Activated T-cell treated with anti-CD3 and anti-CD28 coated beads for 48 hours (primary cell): ENCODE results near the gene MPZL3.

Experiments
- DNase-seq: peaks from one replicate; pipeline ENCODE4 v3.0.0-alpha.2; 2020; ENCODE audit warnings: low read depth

Gene MPZL3

DNA sequence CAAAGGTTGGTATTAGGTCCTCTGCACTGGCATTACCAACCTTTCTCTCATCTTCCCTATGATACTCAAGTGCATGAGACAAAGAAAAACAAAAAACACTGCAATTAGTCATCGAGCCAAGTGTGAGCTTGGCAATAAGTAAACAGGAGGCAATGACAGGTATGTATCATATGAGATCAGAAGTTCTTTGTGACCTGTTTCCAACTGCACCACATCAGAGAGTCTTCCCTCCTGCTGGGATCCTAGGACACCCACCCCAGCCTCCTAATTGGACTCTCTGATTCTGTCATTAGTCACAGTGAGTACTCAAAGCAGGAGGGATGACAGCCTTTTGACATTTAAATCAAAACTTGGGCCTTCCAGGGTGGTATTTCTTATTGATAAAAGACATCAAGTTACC is 19.5 kb downstream of the MPZL3 start:
- no peak for DNase-seq

- no peak for DNase-seq
Observed at GRCh38 chr11:118231461-118231860, 20.7 kb downstream of the MPZL3 start.

DNA sequence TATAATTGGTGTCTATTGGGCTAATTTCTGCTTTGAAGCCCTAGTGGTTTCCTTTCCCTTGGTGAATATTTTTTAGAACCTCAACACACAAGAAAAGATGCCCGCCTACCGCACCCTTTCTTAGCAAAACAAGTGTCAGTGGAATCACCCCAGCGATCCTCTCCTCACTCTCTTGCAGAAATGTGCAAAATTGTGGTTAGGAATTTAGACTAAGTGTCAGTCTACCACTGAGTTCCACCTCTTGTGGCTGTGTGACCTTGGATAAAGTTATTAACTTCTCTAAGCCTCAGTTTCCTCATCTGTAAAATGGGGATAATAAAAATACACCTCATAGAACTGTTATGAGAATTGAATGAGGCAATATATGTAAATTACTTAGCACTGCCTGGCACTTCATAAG is 22.1 kb downstream of the MPZL3 start:
- DNase-seq: no peak

DNA sequence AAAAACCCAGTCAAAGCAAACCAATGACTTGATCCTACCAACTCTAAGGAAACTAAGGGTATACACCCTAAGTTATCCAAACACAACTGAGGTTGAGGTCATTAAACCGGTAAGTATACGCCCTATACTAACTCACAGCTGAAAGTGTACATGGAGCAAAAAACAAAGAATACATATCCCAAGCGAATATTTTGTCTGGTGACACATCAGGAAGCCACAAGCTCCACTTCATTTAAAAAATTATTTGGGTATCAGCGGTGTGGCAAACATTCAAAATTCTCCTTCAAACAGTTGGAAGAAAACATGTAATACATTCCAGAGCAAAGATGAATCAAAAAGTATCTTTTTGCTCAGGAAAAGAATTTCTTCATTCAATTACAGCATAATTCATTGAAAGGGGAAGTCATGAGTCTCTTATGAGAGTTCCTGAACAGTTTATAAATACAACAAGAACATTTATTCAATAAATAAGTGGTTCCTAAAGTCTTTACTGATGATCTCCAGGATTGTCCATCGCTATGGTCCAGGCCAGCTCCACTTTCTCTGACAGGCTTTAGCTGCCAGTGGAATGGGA is 22.8 kb downstream of the MPZL3 start:
- no peak for DNase-seq

DNA sequence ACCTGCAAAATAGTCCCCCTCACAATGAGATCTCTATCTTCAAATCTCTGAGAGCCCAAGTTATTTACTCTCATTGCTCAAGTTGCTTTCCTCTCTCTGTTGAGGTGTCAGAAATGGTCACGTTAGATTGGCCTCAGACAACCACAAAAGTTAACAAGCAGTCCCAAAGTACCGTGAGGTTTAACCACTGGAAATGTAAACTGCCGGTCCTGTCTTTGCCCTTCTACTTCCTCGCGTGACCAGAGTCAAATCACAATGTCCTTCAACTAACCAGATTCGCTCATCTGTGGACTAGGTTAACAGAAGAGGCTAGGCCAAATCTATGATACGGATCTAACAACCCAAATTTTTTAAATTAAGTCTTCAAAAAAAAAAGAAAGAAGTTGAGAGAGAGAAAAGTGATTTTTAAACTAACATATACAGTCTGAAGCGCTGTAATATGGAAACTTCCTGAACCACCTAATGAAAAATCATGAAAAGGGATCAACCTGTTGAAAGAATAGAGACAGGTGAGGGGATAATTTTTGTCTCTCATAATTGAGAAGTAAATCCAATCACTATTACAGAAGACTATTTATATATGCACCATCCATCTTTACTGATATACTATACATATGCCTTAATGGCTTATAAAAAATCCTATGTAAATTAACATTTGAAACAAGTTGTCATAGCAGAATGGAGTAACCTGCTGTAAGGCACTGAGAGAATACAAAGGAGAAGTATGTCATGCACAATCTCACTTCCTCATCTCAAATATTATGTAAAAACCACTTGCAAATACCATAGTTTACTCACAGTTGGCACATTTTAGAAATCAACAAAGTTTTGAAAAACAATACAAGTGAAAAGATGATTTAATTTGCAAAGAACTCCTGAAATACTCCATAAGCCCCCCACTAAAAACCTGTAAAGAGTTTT is 24.0 kb downstream of the MPZL3 start:
- no peak for DNase-seq

- DNase-seq: no peak
Observed at GRCh38 chr11:118226781-118227180, 25.4 kb downstream of the MPZL3 start.

DNA sequence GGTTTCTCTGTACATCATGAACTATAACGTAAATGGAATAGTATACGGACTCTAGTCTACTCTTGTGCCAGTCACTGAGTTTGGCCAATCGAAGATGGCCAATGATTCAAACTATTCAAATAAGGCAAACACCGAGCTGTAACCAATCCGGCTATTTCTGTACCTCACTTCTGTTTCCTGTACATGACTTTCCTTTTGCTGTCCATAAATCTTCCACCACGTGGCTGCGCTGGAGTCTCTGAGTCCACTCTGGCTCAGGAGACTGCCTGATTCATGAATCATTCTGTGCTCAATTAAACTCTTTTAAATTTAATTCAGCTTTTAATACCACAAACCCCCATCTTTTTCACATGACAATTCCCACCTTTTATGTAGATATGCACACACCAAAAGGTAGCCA is 25.9 kb downstream of the MPZL3 start:
- no peak for DNase-seq

- DNase-seq: no peak
Observed at GRCh38 chr11:118224511-118225188, 27.5 kb downstream of the MPZL3 start, which contains the start of gene JAML. TSS of gene JAML (minus strand) at chr11:118225011. CDS start at chr11:118214866, 10,145 bp downstream.

- no peak for DNase-seq
Observed at GRCh38 chr11:118223992-118224391, 28.2 kb downstream of the MPZL3 start.

DNA sequence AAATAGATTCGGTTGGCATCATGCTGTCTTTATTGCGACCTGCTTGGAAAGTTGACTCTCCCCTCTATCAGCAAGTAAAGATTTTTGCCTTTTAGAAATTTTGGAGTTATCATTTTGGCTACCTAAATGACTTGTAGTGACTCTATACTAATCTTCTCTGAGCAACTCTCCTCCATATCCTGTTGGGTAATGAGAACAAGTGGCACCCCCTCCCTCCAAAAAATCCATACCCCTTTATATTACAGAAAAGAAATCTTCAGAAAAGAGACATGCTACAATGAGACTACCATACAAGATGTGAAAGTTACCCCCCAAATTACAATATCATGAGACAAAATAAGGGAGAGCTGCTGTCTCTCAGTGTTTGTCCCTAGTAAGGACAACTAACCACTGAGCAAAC is 28.6 kb downstream of the MPZL3 start:
- no peak for DNase-seq

- DNase-seq: no peak
Observed at GRCh38 chr11:118222437-118222836, 29.7 kb downstream of the MPZL3 start.

GRCh38 chr11:118221419-118221818 is 30.7 kb downstream of the MPZL3 start:
- DNase-seq: no peak

DNA sequence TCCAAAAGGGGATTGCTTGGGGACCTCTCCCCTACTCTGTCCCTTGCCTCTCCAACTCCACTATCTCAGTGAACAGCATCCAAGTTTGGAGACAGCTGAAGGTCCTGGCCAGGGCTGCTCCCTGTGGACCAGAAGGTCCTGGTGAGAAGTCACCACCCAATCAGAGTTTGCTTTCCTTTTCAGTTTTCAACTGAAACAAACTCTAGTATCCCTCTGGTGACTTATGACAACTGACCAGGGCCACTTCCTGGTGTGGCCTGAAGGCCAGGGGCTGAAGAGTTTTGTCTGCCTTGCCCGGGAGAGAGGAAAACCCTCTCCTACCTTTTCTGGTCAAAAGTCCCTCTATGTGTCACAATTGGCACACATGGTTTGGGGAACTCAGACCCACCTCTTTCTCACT is 32.4 kb downstream of the MPZL3 start:
- no peak for DNase-seq

DNA sequence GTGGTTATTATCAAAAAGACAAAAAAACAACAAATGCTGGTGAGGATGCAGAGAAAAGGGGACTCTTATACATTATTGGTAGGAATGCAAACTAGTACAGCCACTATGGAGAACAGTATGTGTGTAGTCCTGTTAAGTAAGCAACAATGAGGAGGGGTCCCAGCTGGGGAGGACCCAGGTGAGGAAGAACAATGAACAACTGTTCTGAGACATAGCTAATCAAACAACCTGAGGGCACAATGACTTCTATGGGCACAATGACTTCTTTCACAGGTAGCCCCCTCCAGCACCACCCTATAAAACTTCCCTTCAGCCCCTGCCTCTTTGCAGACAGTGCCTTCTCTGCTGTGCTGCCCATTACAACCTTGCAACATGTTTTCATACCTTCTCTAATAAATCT is 32.9 kb downstream of the MPZL3 start:
- no peak for DNase-seq

DNA sequence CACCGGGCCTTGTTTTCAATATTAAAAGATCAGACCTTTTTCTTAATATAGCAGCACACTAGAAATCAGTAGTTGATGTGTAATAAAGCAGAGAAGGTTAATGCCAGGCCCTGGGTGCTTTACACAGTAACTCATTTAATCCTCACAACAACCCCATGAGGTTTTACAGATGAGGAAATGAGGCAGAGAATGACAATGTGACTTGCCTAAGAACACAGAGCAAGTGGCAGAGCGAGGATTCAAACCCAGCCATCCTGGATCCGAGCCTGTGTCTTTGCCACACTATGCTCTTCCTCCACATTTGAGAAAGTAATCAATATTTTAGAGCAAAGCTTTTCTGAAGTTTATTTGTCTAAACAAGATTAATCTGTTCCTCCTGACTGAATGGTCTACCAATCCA is 34.6 kb downstream of the MPZL3 start:
- no peak for DNase-seq

DNA sequence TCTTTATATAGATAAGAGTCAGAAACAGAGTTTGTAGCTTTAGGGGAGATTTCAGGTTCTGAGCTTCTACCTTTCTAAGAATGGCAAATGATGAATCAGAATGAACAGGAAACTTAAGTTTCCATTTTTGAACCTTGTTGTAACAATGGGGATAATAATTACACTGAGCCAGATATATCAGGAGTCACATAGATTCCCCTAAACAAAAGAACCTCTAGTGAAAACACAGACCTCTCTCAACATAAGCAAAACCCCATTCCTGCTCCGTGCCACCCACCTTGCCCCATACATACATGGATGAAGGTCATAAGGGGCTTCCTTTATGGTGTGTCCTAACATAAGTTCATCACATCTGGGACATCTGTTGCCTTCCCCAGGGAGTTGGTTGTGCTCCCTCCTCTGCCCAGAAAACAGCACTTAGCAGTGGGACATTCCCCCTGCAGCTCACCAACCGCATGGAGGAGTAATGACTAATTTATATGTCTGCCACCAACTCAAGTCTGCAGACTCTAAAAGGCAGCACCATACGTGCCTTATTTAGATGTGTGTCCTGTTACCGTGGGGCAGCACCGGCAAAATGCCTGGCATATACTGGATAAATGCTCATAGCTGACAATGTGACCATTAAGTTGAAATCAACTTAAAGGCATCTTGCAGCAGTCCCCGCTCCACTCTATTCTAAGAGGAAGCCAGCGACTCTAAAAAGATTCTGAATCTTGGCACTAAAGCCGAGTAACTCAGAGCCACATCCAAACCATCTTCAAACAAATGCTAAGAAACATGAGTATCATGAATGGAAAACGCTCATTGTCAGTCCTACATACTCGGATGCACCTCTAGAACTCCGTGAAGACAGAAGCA is 35.3 kb downstream of the MPZL3 start:
- DNase-seq: peak; percentile 56

GRCh38 chr11:118215765-118216164 is 36.4 kb downstream of the MPZL3 start:
- DNase-seq: no peak

DNA sequence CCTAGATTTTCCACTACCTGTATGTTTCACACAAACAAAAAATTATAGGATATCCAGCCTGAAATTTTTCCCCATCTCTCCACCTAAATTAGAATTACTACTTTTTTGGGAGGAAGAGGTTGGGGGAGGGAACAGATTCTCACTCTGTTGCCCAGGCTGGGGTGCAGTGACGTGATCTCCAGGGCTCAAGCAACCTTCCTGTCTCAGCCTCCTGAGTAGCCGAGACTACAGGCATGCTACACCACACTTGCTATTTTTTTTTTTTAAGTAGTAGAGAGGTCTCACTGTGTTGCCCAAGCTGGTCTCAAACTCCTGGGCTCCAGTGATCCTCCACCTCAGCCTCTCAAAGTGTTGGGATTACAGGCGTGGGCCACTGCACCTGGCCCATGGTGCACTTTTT is 36.9 kb downstream of the MPZL3 start:
- DNase-seq: no peak

GRCh38 chr11:118214210-118214914 is 37.8 kb downstream of the MPZL3 start:
- no peak for DNase-seq

DNA sequence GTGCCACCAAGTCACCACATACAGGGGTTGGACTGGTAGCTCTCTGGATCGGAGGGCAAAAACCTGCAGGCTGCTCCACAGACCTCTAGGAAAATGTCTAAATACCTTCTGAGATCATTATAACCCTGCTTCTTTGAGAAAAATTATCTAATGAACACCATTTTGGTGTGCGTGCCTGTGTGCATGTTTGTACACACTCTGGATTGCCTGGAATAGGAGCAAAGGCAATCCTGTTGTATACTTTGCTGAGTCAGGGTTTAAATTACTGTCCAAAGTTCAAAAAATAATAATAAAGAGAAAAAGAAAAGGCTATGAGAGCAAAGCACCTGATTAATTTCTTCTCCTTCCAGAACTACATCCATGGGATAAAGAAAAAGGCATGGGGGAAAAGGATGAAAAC is 38.4 kb downstream of the MPZL3 start:
- no peak for DNase-seq

DNA sequence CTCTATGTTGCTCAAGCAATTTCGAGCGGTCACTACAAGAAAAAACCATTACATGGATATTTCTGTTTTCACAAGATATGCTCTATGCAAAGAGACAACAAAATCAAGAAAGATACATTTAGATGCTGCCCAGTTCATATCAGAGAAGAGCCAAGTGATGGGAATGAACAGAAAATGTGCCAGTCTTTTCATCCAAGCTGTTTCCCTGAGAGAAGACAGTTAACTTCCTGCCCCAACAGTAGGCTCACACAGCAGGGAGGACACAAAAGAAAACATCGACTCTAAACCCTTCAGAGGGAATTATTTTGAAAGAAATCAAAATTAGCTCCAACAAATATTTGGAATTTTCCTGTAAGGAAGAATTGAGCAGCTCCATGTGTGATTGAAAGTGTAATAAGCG is 39.0 kb downstream of the MPZL3 start:
- no peak for DNase-seq
